IMR-90 (cell line): ENCODE data around the gene BHLHE23. TPM values are rescaled to one million over a fixed set of nuclear protein-coding genes. Genes with fewer than 3 reads are reported as not detected.

Experiments
- ATAC-seq: fragments of 200-7000 bp; cut with Tn5 transposase; 2 replicates; pipeline ENCODE4 v1.9.1; 2020; ENCODE audit warnings: low read depth, mild to moderate bottlenecking, moderate library complexity
- BruUV-seq: library from RNA; stranded (reverse); fragments of 400-500 nt; replicated peaks from 2 replicates; lab custom pipeline; 2021; lab: Mats Ljungman, UMichigan
- CTCF ChIA-PET: fragments of 300-600 bp; formaldehyde crosslinking; extraction: SDS; loops from one replicate; lab custom pipeline; 2021; ENCODE audit warnings: antibody characterized with exemption; lab: Yijun Ruan, JAX
- POLR2A ChIA-PET: fragments of 300-600 bp; sonication (Branson Sonifier 250); formaldehyde crosslinking; loops from one replicate; lab custom pipeline; 2022; ENCODE audit warnings: antibody characterized with exemption; ENCODE audit not compliant: unreplicated experiment; lab: Charles Lee
- DNase-seq: peaks from one replicate; pipeline ENCODE4 v3.0.0; 2013
- H2AFZ ChIP-seq: replicated peaks from 2 replicates; pipeline ENCODE3; 2013; ENCODE audit warnings: low read length, mild to moderate bottlenecking; ENCODE audit not compliant: poor library complexity
- H2AK5ac ChIP-seq: 2 replicates; pipeline ENCODE4 v1.6.1; 2013; ENCODE audit warnings: low read depth, low read length, inconsistent platforms
- H2AK9ac ChIP-seq: replicated peaks from 2 replicates; pipeline ENCODE3; 2013; ENCODE audit warnings: mild to moderate bottlenecking, low read depth, low read length, moderate library complexity; ENCODE audit not compliant: poor library complexity
- H2BK120ac ChIP-seq: 2 replicates; pipeline ENCODE4 v1.6.1; 2013; ENCODE audit warnings: low read depth, low read length, inconsistent platforms
- H2BK15ac ChIP-seq: 3 replicates; pipeline ENCODE4 v1.6.1; 2013; ENCODE audit warnings: low read depth, low read length, inconsistent platforms
- H2BK20ac ChIP-seq: 2 replicates; pipeline ENCODE4 v1.6.1; 2013; ENCODE audit warnings: low read depth, mild to moderate bottlenecking, inconsistent platforms, low read length, moderate library complexity
- H2BK5ac ChIP-seq: 2 replicates; pipeline ENCODE4 v1.6.1; 2013; ENCODE audit warnings: mild to moderate bottlenecking, low read depth, low read length, inconsistent platforms; ENCODE audit not compliant: poor library complexity, severe bottlenecking
- H3K14ac ChIP-seq: replicated peaks from 2 replicates; pipeline ENCODE4 v1.6.1; 2013; ENCODE audit warnings: low read depth, low read length, inconsistent platforms
- H3K18ac ChIP-seq: 2 replicates; pipeline ENCODE4 v1.6.1; 2013; ENCODE audit warnings: low read depth, low read length, control low read depth
- H3K23ac ChIP-seq: 2 replicates; pipeline ENCODE4 v1.6.1; 2013; ENCODE audit warnings: low read depth, low read length, inconsistent platforms
- H3K27ac ChIP-seq: 2 replicates; pipeline ENCODE4 v1.5.1; 2013; ENCODE audit warnings: mild to moderate bottlenecking, control low read depth, low read length; ENCODE audit not compliant: insufficient read depth
- H3K27me3 ChIP-seq: 2 replicates; pipeline ENCODE4 v1.6.1; 2013; ENCODE audit warnings: low read length; ENCODE audit not compliant: control insufficient read depth, insufficient read depth
- H3K36me3 ChIP-seq: 2 replicates; pipeline ENCODE4 v1.6.1; 2013; ENCODE audit warnings: low read length, mixed read lengths; ENCODE audit not compliant: control insufficient read depth, insufficient read depth
- H3K4ac ChIP-seq: 2 replicates; pipeline ENCODE4 v1.6.1; 2013; ENCODE audit warnings: low read depth, low read length, inconsistent platforms
- H3K4me1 ChIP-seq: 2 replicates; pipeline ENCODE4 v1.6.1; 2013; ENCODE audit warnings: low read length, mixed read lengths; ENCODE audit not compliant: control insufficient read depth, insufficient read depth
- H3K4me2 ChIP-seq: 2 replicates; pipeline ENCODE4 v1.6.1; 2013; ENCODE audit warnings: low read depth, mild to moderate bottlenecking, control low read depth, low read length, moderate library complexity
- H3K4me3 ChIP-seq: 2 replicates; pipeline ENCODE4 v1.5.1; 2013; ENCODE audit warnings: low read depth, mild to moderate bottlenecking, control low read depth, low read length, moderate library complexity; ENCODE audit not compliant: insufficient read depth
- H3K56ac ChIP-seq: 2 replicates; pipeline ENCODE4 v1.6.1; 2013; ENCODE audit warnings: low read length, inconsistent platforms; ENCODE audit not compliant: insufficient read depth; ENCODE audit errors: extremely low read depth
- H3K79me1 ChIP-seq, 2 experiments: 2 replicates each; pipeline ENCODE4 v1.6.1; 2013; ENCODE audit warnings: low read length in 2 of 2, inconsistent platforms in 1 of 2, low read depth in 1 of 2
- H3K9ac ChIP-seq: 2 replicates; pipeline ENCODE4 v1.6.1; 2013; ENCODE audit warnings: low read depth, low read length, control low read depth
- H3K9me1 ChIP-seq: 2 replicates; pipeline ENCODE4 v1.6.1; 2013; ENCODE audit warnings: low read length, inconsistent platforms; ENCODE audit not compliant: insufficient read depth
- H3K9me3 ChIP-seq: 2 replicates; pipeline ENCODE4 v1.6.1; 2013; ENCODE audit warnings: low read length; ENCODE audit not compliant: control insufficient read depth, insufficient read depth
- H4K20me1 ChIP-seq: 2 replicates; pipeline ENCODE4 v1.6.1; 2013; ENCODE audit warnings: low read length, inconsistent platforms; ENCODE audit not compliant: insufficient read depth
- H4K5ac ChIP-seq: 2 replicates; pipeline ENCODE4 v1.6.1; 2013; ENCODE audit warnings: mild to moderate bottlenecking, low read depth, low read length, control low read depth
- H4K8ac ChIP-seq, 2 experiments: 2 replicates each; pipeline ENCODE4 v1.6.1; 2013; ENCODE audit warnings: low read depth in 2 of 2, low read length in 2 of 2, control low read depth in 1 of 2, inconsistent platforms in 1 of 2
- H4K91ac ChIP-seq: 2 replicates; pipeline ENCODE4 v1.6.1; 2013; ENCODE audit warnings: low read depth, low read length, inconsistent platforms; ENCODE audit not compliant: insufficient read depth
- BHLHE40 ChIP-seq: fragments of 150-350 bp; IDR thresholded peaks from 2 replicates; pipeline ENCODE4 v1.6.1; 2016; ENCODE audit warnings: mild to moderate bottlenecking, low read depth, low read length
- CHD1 ChIP-seq: IDR thresholded peaks from 2 replicates; pipeline ENCODE4 v1.6.1; 2012; ENCODE audit warnings: low read depth, low read length, improper control_type of control experiment
- MAFK ChIP-seq: IDR thresholded peaks from 2 replicates; pipeline ENCODE4 v1.6.1; 2012; ENCODE audit warnings: low read depth, low read length, improper control_type of control experiment
- MXI1 ChIP-seq: IDR thresholded peaks from 2 replicates; pipeline ENCODE4 v1.6.1; 2012; ENCODE audit warnings: low read depth, mild to moderate bottlenecking, low read length, moderate library complexity, borderline replicate concordance
- NFE2L2 ChIP-seq: fragments of 150-350 bp; IDR thresholded peaks from 2 replicates; pipeline ENCODE4 v1.6.1; 2016; ENCODE audit warnings: low read depth, mild to moderate bottlenecking, low read length
- RAD21 ChIP-seq: IDR thresholded peaks from 2 replicates; pipeline ENCODE4 v1.6.1; 2012; ENCODE audit warnings: low read length, improper control_type of control experiment
- RCOR1 ChIP-seq: IDR thresholded peaks from 2 replicates; pipeline ENCODE4 v1.6.1; 2012; ENCODE audit warnings: mild to moderate bottlenecking, low read length, improper control_type of control experiment; ENCODE audit not compliant: insufficient replicate concordance
- RFX5 ChIP-seq: IDR thresholded peaks from 2 replicates; pipeline ENCODE4 v1.8.0; 2012; ENCODE audit warnings: low read depth, mild to moderate bottlenecking, low read length, moderate library complexity
- SMC3 ChIP-seq: fragments of 150-350 bp; IDR thresholded peaks from 2 replicates; pipeline ENCODE4 v1.6.1; 2016; ENCODE audit warnings: low read depth, mild to moderate bottlenecking, antibody characterized with exemption, low read length, moderate library complexity
- WGBS, 2 experiments: methylation state at CpG; one replicate each; pipeline versions ENCODE4 v1.1.5 to v1.1.7; 2013; ENCODE audit warnings: missing lambda C conversion rate in 2 of 2; ENCODE audit not compliant: insufficient read length in 1 of 2; ENCODE audit errors: extremely low coverage in 2 of 2; 5-methylcytosine and 5-hydroxymethylcytosine counted together
- dilution Hi-C: fragments of 300-500 bp; cut with HindIII; formaldehyde crosslinking; loops from one replicate; pipeline ENCODE4 v1.14.3; 2018; ENCODE audit warnings: low sequenced_read_pairs; ENCODE audit not compliant: unreplicated experiment
- in situ Hi-C: fragments of 300-500 bp; cut with MboI; formaldehyde crosslinking; loops from 3 replicates; pipeline ENCODE4 v1.14.3; 2019; ENCODE audit warnings: low sequenced_read_pairs, inconsistent platforms, mixed read lengths
- intact Hi-C: fragments of 100-400 bp; cut with micrococcal nuclease; formaldehyde crosslinking; loops from 2 replicates; pipeline ENCODE4 v1.10.0; 2022
- polyA plus RNA-seq, 3 experiments: library from polyadenylated mRNA; depleted of rRNA; stranded (reverse); fragments of >200 nt; gene quantifications; 2 replicates each; pipeline ENCODE4 v1.2.3, GENCODE V29; 2012; ENCODE audit warnings: low replicate concordance in 1 of 3
- total RNA-seq: library from RNA; depleted of rRNA; stranded (reverse); fragments of >200 nt; gene quantifications from 2 replicates; pipeline ENCODE4 v1.2.3, GENCODE V29; 2012
- TF ChIP-seq, protein P1 (sequence below): fragments of 150-350 bp; IDR thresholded peaks from 2 replicates; pipeline ENCODE4 v1.6.1; 2017; ENCODE audit warnings: mild to moderate bottlenecking, antibody characterized with exemption, low read length, low read depth
- TF ChIP-seq, protein P2 (sequence below): fragments of 150-350 bp; IDR thresholded peaks from 2 replicates; pipeline ENCODE4 v1.6.1; 2016; ENCODE audit warnings: low read depth, mild to moderate bottlenecking, low read length, moderate library complexity, borderline replicate concordance

Gene BHLHE23
- total and polyA plus RNA-seq, 2 of the 4 experiments (the other 2 are of a cell fraction): not detected

DNA sequence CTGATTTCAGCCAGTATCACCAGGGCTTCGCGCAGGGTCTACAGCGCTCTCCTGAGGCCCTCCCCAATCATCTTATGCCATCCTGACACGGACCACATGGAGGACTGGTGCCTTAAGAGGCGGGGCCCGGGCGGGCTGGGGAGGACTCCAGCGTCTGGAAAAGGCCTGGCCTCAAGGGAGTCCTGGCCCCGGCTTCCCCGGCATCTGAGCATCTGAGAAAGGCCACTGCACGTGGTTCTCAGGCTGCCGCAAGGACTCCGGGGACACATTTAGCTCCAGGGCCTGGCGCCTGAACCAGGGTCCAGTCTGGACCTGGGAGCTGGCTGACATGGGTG is 21.4 kb downstream of the BHLHE23 start:
- POLR2A ChIA-PET: no interaction called here
- no peak overlapping the region for H2AFZ ChIP-seq
- peaks cover 64% of the 10 kb centered on the region for H3K27me3 ChIP-seq
- H3K4me3 ChIP-seq: no peak overlapping the region
- WGBS, 2 experiments: 46% methylated on average over 9 of the region's 14 CpGs; no CpG with 5 or more reads in 1 of the 2 experiments
- no peak overlapping the region for H3K27ac ChIP-seq
- H2BK120ac ChIP-seq: no peak overlapping the region
- dilution Hi-C loops (no loop called here), in situ Hi-C loops (no loop called here), intact Hi-C loops (no loop called here)
- TF ChIP-seq MAFK (no peak), NFE2L2 (no peak), RFX5 (no peak), CHD1 (no peak), RAD21 (no peak), BHLHE40 (no peak), MXI1 (no peak), SMC3 (no peak), RCOR1 (no peak)
- TF ChIP-seq, protein P1, sequence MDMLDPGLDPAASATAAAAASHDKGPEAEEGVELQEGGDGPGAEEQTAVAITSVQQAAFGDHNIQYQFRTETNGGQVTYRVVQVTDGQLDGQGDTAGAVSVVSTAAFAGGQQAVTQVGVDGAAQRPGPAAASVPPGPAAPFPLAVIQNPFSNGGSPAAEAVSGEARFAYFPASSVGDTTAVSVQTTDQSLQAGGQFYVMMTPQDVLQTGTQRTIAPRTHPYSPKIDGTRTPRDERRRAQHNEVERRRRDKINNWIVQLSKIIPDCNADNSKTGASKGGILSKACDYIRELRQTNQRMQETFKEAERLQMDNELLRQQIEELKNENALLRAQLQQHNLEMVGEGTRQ: no peak
- TF ChIP-seq, protein P2, sequence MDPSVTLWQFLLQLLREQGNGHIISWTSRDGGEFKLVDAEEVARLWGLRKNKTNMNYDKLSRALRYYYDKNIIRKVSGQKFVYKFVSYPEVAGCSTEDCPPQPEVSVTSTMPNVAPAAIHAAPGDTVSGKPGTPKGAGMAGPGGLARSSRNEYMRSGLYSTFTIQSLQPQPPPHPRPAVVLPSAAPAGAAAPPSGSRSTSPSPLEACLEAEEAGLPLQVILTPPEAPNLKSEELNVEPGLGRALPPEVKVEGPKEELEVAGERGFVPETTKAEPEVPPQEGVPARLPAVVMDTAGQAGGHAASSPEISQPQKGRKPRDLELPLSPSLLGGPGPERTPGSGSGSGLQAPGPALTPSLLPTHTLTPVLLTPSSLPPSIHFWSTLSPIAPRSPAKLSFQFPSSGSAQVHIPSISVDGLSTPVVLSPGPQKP: no peak
- H3K36me3 ChIP-seq: no peaks in the 10 kb centered on the region
- H3K18ac ChIP-seq: no peak overlapping the region
- CTCF ChIA-PET: no interaction called here
- no peak overlapping the region for H3K56ac ChIP-seq
- no peaks in the 10 kb centered on the region for H3K4me1 ChIP-seq
- no peak overlapping the region for H2AK5ac ChIP-seq
- H2BK20ac ChIP-seq: no peak overlapping the region
- no peak overlapping the region for H2BK5ac ChIP-seq
- ATAC-seq (no peak), DNase-seq (no peak)
- H3K4me2 ChIP-seq: no peak overlapping the region
- no peaks in the 10 kb centered on the region for H4K20me1 ChIP-seq
- H4K8ac ChIP-seq: no peak overlapping the region
- no TSS peak for BruUV-seq
- no peak overlapping the region for H3K9ac ChIP-seq
- H2BK15ac ChIP-seq: no peak overlapping the region
- no peaks in the 10 kb centered on the region for H3K9me1 ChIP-seq
- H4K5ac ChIP-seq: no peak overlapping the region
- no peak overlapping the region for H4K91ac ChIP-seq
- no peak overlapping the region for H2AK9ac ChIP-seq
- no peak overlapping the region for H3K23ac ChIP-seq
- H3K9me3 ChIP-seq: no peaks in the 10 kb centered on the region
- no peak overlapping the region for H3K14ac ChIP-seq
- H3K79me1 ChIP-seq: no peaks in the 10 kb centered on the region
- no peak overlapping the region for H3K4ac ChIP-seq
